Natural killer cell treated with Interleukin-12 subunit alpha and Interleukin-12 subunit beta and Interleukin-15 and Interleukin-18, amount 100 ng/mL, for 72 hours (primary cell): ENCODE data around the gene FAM120AOS. TPM values are rescaled to one million over a fixed set of nuclear protein-coding genes. Genes with fewer than 3 reads are reported as not detected.

ENCODE experiments used
- ATAC-seq, 2 donors: fragments of 150-1000 bp; cut with Tn5 transposase in 1 of 2; sonication (Bioruptor Pico), chemical (Tn5 transposase) in 1 of 2; 2 replicates each; pipeline ENCODE4 v1.10.0; 2021
- DNase-seq: peaks from one replicate; pipeline ENCODE4 v3.0.0; 2022; ENCODE audit warnings: low spot score
- H3K27ac Mint-ChIP-seq, 2 donors: 1 replicate in 1 of 2; 2 replicates in 1 of 2; pipeline ENCODE4 v1.8.0; 2022; ENCODE audit warnings: mixed read lengths in 2 of 2, mild to moderate bottlenecking in 1 of 2, moderate library complexity in 1 of 2
- H3K27me3 Mint-ChIP-seq, 2 donors: 1 replicate in 1 of 2; 2 replicates in 1 of 2; pipeline ENCODE4 v1.8.0; 2022; ENCODE audit warnings: mixed read lengths in 2 of 2
- H3K36me3 Mint-ChIP-seq: one replicate; pipeline ENCODE4 v1.8.0; 2022; ENCODE audit warnings: mixed read lengths
- H3K4me1 Mint-ChIP-seq, 2 donors: 1 replicate in 1 of 2; 2 replicates in 1 of 2; pipeline ENCODE4 v1.8.0; 2022; ENCODE audit warnings: low read depth in 2 of 2, mixed read lengths in 2 of 2, mild to moderate bottlenecking in 1 of 2
- H3K4me3 Mint-ChIP-seq: one replicate; pipeline ENCODE4 v1.8.0; 2022; ENCODE audit warnings: mixed read lengths
- H3K9me3 Mint-ChIP-seq: 2 replicates; pipeline ENCODE4 v1.8.0; 2022; ENCODE audit warnings: mixed read lengths
- total RNA-seq, 2 donors: library from RNA; stranded (reverse); gene quantifications; one replicate each; pipeline ENCODE4 v1.2.3, GENCODE V29; 2022

FAM120AOS gene
- total RNA-seq, 2 donors from 2014 or later = 28.6 to 36.0 TPM

GRCh38 chr9:93463638-93464248 is 10.4 kb upstream of the FAM120AOS start:
- Mint-ChIP-seq H3K27ac (peak overlapping the region; percentile 79 to 89), H3K9me3 (no peaks in the 10 kb centered on the region), H3K27me3 (no peaks in the 10 kb centered on the region), H3K4me1 (peaks cover 77 to 80% of the 10 kb centered on the region in 2 donors), H3K36me3 (peaks cover 5% of the 10 kb centered on the region), H3K4me3 (peak overlapping the region; percentile 72)
- no peak for DNase-seq
- ATAC-seq = peak; percentile 32 to 68

GRCh38 chr9:93461821-93462220 is 8.4 kb upstream of the FAM120AOS start:
- Mint-ChIP-seq H3K4me1 (peaks cover 74 to 80% of the 10 kb centered on the region in 2 donors), H3K9me3 (no peaks in the 10 kb centered on the region), H3K27me3 (no peaks in the 10 kb centered on the region), H3K4me3 (no peak overlapping the region), H3K36me3 (peaks cover 10% of the 10 kb centered on the region), H3K27ac (no peak overlapping the region)
- DNase-seq (no peak), ATAC-seq (no peak)

- DNase-seq = no peak
- no peak for ATAC-seq
- no peaks in the 10 kb centered on the region for H3K27me3 Mint-ChIP-seq
- peaks cover 74 to 80% of the 10 kb centered on the region in 2 donors for H3K4me1 Mint-ChIP-seq
- no peak overlapping the region for H3K27ac Mint-ChIP-seq
- no peak overlapping the region for H3K4me3 Mint-ChIP-seq
- H3K9me3 Mint-ChIP-seq = no peaks in the 10 kb centered on the region
- H3K36me3 Mint-ChIP-seq = peaks cover 10% of the 10 kb centered on the region
Observed at GRCh38 chr9:93461414-93461743, 8.0 kb upstream of the FAM120AOS start.

- Mint-ChIP-seq H3K36me3 (peaks cover 10% of the 10 kb centered on the region), H3K27me3 (no peaks in the 10 kb centered on the region), H3K4me3 (peak overlapping the region; percentile 10), H3K27ac (peak overlapping the region in 1 of 2 donors; percentile 35), H3K4me1 (peaks cover 72 to 79% of the 10 kb centered on the region in 2 donors), H3K9me3 (no peaks in the 10 kb centered on the region)
- DNase-seq (no peak), ATAC-seq (no peak)
Observed at GRCh38 chr9:93460689-93461413, 7.5 kb upstream of the FAM120AOS start.

- peaks cover 14% of the 10 kb centered on the region for H3K36me3 Mint-ChIP-seq
Observed at GRCh38 chr9:93459432-93459847, 6.1 kb upstream of the FAM120AOS start.

GRCh38 chr9:93458712-93459111 is 5.3 kb upstream of the FAM120AOS start:
- no peak for DNase-seq
- H3K4me3 Mint-ChIP-seq = no peak overlapping the region
- H3K36me3 Mint-ChIP-seq = peaks cover 14% of the 10 kb centered on the region
- peak overlapping the region; percentile 25 to 70 for H3K27ac Mint-ChIP-seq
- H3K9me3 Mint-ChIP-seq = no peaks in the 10 kb centered on the region
- H3K4me1 Mint-ChIP-seq = peaks cover 62 to 75% of the 10 kb centered on the region in 2 donors
- no peak for ATAC-seq
- H3K27me3 Mint-ChIP-seq = no peaks in the 10 kb centered on the region

More at GRCh38 chr9:93459432-93459847, 6.1 kb upstream of the FAM120AOS start:
- DNase-seq (no peak), ATAC-seq (no peak)
- peaks cover 64 to 75% of the 10 kb centered on the region in 2 donors for H3K4me1 Mint-ChIP-seq
- H3K27me3 Mint-ChIP-seq = no peaks in the 10 kb centered on the region
- H3K27ac Mint-ChIP-seq = peak overlapping the region in 1 of 2 donors; percentile 25
- no peak overlapping the region for H3K4me3 Mint-ChIP-seq
- H3K9me3 Mint-ChIP-seq = no peaks in the 10 kb centered on the region

- H3K9me3 Mint-ChIP-seq = no peaks in the 10 kb centered on the region
- no peaks in the 10 kb centered on the region for H3K27me3 Mint-ChIP-seq
- H3K27ac Mint-ChIP-seq = peak overlapping the region; percentile 70 to 92
- peaks cover 24% of the 10 kb centered on the region for H3K36me3 Mint-ChIP-seq
- ATAC-seq = no peak
- peaks cover 56 to 67% of the 10 kb centered on the region in 2 donors for H3K4me1 Mint-ChIP-seq
- no peak for DNase-seq
- H3K4me3 Mint-ChIP-seq = peak overlapping the region; percentile 56
Observed at GRCh38 chr9:93457006-93457405, 3.6 kb upstream of the FAM120AOS start.

GRCh38 chr9:93456504-93456903 is 3.1 kb upstream of the FAM120AOS start:
- peak overlapping the region; percentile 56 for H3K4me3 Mint-ChIP-seq
- peaks cover 24% of the 10 kb centered on the region for H3K36me3 Mint-ChIP-seq
- H3K27me3 Mint-ChIP-seq = no peaks in the 10 kb centered on the region
- no peak for ATAC-seq
- H3K9me3 Mint-ChIP-seq = no peaks in the 10 kb centered on the region
- peak overlapping the region; percentile 70 to 92 for H3K27ac Mint-ChIP-seq
- DNase-seq = no peak
- H3K4me1 Mint-ChIP-seq = peaks cover 53 to 67% of the 10 kb centered on the region in 2 donors

GRCh38 chr9:93456022-93456421 is 2.6 kb upstream of the FAM120AOS start:
- H3K4me1 Mint-ChIP-seq = peaks cover 51 to 65% of the 10 kb centered on the region in 2 donors
- ATAC-seq = no peak
- no peak for DNase-seq

GRCh38 chr9:93452710-93453046 is 703 bp downstream of the FAM120AOS start:
- Mint-ChIP-seq H3K27ac (peak overlapping the region; percentile 87 to 92), H3K9me3 (no peaks in the 10 kb centered on the region), H3K4me1 (peaks cover 30 to 50% of the 10 kb centered on the region in 2 donors), H3K4me3 (peak overlapping the region; percentile 90), H3K36me3 (peaks cover 14% of the 10 kb centered on the region), H3K27me3 (no peaks in the 10 kb centered on the region)
- DNase-seq (no peak), ATAC-seq (no peak)

More at GRCh38 chr9:93456022-93456421, 2.6 kb upstream of the FAM120AOS start:
- H3K4me3 Mint-ChIP-seq = peak overlapping the region; percentile 56
- H3K9me3 Mint-ChIP-seq = no peaks in the 10 kb centered on the region
- H3K27ac Mint-ChIP-seq = peak overlapping the region; percentile 70 to 92
- H3K36me3 Mint-ChIP-seq = peaks cover 24% of the 10 kb centered on the region
- no peaks in the 10 kb centered on the region for H3K27me3 Mint-ChIP-seq

- H3K27me3 Mint-ChIP-seq = no peaks in the 10 kb centered on the region
- H3K9me3 Mint-ChIP-seq = no peaks in the 10 kb centered on the region
- ATAC-seq (peak; percentile 34 to 47), DNase-seq (peak; percentile 61)
- H3K4me3 Mint-ChIP-seq = peak overlapping the region; percentile 90
- peaks cover 18% of the 10 kb centered on the region for H3K36me3 Mint-ChIP-seq
- peaks cover 35 to 45% of the 10 kb centered on the region in 2 donors for H3K4me1 Mint-ChIP-seq
- peak overlapping the region; percentile 87 to 92 for H3K27ac Mint-ChIP-seq
Observed at GRCh38 chr9:93451849-93452709, 1.3 kb downstream of the FAM120AOS start.

- Mint-ChIP-seq H3K9me3 (no peaks in the 10 kb centered on the region), H3K36me3 (peaks cover 27% of the 10 kb centered on the region), H3K27me3 (no peaks in the 10 kb centered on the region), H3K27ac (peak within 1 kb of the TSS; percentile 87 to 92), H3K4me3 (peak within 1 kb of the TSS; percentile 94), H3K4me1 (peaks cover 30 to 36% of the 10 kb centered on the region in 2 donors)
- ATAC-seq = peak; percentile 88 to 89
- DNase-seq = peak; percentile 79
Observed at GRCh38 chr9:93450945-93451815, 2.2 kb downstream of the FAM120AOS start, which contains the start of gene FAM120A. FAM120A (plus strand) TSS chr9:93451685; CDS start chr9:93451916, 231 bp downstream.

GRCh38 chr9:93447655-93448054 is 5.7 kb downstream of the FAM120AOS start:
- no peak overlapping the region for H3K4me3 Mint-ChIP-seq
- H3K27me3 Mint-ChIP-seq = no peaks in the 10 kb centered on the region
- DNase-seq (no peak), ATAC-seq (no peak)
- no peaks in the 10 kb centered on the region for H3K9me3 Mint-ChIP-seq
- peak overlapping the region in 1 of 2 donors; percentile 43 for H3K27ac Mint-ChIP-seq
- peaks cover 13% of the 10 kb centered on the region for H3K36me3 Mint-ChIP-seq
- H3K4me1 Mint-ChIP-seq = peaks cover 12 to 17% of the 10 kb centered on the region in 2 donors
